UCSD-AML1 (cell line): ENCODE data around the gene BMP10.

Experiments used
- DNase-seq: peaks from one replicate; lab custom pipeline; 2025; ENCODE audit not compliant: unreplicated experiment; lab: John Stamatoyannopoulos, UW

BMP10 gene, protein sequence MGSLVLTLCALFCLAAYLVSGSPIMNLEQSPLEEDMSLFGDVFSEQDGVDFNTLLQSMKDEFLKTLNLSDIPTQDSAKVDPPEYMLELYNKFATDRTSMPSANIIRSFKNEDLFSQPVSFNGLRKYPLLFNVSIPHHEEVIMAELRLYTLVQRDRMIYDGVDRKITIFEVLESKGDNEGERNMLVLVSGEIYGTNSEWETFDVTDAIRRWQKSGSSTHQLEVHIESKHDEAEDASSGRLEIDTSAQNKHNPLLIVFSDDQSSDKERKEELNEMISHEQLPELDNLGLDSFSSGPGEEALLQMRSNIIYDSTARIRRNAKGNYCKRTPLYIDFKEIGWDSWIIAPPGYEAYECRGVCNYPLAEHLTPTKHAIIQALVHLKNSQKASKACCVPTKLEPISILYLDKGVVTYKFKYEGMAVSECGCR

DNA sequence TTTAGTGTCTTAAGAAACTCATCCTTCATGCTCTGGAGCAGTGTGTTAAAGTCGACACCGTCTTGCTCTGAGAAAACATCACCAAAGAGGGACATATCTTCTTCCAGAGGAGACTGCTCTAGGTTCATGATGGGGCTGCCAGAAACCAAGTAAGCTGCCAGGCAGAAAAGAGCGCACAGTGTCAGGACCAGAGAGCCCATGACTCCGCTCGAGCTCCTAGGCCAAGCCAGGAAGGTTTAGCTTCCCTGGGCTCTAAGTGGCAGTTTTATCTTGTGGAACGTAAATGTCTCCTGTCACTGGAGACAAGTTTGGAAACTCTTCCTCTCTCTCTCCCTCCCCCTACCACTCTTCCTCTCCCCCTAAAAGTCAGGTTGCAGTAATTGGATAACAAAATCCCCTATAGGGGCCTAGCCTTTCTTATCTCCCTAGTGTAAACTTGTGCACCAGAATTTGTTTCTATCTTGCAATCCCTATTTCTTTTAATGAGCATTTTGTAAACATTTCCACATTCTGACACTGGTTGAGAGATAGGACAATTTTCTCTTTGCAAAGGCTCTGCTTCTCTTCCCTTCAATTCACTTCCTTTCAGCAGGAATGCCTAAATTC, at the start of gene BMP10:
TSS of gene BMP10 (minus strand) at position 239 of the 606 bp plus-strand sequence. CDS start at position 200, 39 bp downstream.
- no peak for DNase-seq

DNA sequence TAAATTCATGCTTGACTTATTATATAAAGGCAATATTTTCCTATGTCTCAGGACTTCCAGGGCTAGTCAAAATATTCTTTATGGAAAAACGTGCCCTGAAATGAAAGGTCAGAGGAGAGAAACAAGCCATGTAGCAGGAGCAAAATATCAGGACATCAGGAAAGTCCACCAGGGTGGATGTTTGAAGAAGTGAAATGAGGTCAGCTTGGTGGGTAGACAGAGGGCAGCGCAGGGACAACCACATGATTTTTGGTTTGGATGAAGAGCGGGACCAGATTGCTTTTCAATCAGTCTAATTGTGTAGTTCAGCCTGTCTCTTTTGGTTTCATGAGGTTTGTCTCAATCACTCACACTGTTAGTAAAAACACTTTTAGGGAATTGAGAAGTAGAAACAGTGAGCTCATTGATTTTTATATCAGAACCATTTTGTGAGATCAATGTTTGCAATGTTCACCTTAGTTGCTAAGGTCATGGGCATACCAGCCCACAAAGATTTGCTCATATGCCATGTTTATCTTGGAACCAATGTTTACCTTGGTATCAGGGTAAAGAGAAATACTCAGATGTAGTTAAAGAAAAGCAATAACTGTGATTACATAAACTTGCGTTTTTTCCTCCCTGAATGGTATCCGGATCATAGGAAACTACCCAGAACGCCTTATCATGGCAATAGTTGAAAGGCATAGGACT, 49.4 kb upstream of the BMP10 start:
- DNase-seq, result no peak

DNA sequence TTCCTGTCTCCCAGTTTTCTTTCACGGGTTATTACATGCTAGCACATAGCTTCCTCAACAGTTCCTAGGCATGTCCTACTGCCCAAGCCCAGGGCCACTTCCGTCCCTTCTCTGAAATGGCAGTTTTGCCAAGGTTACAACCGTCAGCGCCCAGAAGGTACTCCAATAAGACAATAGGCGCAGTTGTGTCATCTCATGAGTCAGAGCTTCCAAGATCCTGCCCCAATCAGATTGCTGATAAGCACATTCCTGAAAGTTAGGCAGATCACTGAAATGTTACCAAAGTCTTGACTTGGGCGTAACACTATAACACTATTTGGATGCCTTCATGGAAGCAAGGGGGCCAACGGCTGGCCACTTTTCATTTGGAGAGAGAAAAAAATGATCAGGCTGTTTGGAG, 47.3 kb upstream of the BMP10 start:
- no peak for DNase-seq

DNA sequence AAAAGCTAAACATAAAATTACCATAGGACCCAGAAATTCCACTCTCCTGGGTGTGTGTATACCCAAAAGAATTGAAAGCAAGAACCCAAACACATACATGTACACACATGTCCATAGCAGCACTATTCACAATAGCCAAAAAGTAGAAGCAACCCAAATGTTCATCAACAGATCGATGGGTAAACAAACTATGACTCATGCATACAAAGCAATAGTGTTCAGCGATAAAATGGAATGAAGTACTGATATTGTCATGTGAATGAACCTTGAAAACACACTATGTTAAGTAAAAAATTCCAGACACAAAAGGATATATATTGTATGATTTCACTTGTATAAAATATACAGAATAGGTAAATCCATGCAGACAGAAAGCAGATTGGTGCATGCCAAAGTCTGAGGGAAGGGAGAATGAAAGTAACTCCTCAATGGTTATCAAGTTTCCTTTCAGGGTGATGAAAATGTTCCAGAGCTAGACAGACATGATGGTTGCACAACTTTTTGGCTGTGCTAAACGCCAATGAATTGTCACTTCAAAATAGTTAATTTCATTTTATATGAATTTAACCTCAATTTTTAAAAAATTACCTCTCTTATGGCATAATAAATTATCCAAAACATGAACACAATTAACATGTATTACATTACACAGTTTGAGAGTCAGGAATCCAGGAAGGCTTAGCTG, 46.0 kb upstream of the BMP10 start:
- no peak for DNase-seq

DNA sequence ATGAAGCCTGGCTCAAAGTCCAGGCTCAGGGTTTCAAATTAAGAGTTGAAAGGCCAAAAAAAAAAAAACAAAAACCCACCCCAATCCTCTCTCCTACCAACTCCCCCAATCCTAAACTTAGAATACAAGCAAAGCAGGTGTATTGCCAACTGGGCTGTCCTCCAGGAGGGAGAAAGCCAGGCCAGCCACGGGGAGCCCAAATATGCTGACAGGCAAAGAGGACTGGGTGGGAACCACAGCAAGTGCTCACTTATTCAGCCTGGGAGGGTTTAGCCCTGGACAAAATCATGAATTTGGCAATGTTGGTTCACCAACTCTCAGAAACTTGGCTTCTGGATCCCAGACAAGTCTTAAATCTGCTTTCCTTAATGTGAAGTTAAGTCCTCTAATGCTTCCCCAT, 45.0 kb upstream of the BMP10 start:
- no peak for DNase-seq

DNA sequence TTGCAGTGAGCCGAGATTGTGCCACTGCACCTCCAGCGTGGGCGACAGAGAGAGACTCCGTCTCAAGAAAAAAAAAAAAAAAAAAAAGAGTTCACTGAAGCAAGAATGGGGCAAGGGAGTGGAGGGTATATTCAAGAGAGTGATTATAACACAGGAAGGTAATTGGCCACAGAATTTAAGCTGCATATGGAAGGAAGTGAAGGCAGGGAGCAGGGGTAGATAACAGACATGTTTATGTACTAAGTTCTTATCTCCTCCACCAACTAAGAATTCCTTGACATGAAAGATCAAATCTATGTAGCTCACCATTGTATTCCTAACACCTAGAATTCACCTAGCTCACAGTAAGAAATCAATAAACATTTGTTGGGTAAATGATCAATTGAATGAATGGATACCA, 44.2 kb upstream of the BMP10 start:
- DNase-seq, result no peak

DNA sequence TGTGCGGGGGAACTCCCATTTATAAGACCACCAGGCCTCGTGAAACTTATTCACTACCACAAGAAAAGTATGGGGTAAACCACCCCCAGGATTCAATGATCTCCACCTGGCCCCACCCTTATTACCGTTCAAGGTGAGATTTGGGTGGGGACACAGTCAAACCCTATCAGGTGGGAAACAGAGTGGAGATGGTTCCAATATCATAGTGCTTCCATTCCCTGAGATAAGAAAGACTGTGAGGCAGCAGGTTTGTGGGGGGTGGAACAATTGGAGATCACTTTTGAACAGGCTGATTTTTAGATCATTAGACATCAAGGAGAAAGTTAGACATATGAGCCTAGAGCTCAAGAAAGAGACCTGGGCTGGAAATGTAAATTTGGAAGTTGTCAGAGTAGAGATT, 42.2 kb upstream of the BMP10 start:
- DNase-seq, result no peak

DNA sequence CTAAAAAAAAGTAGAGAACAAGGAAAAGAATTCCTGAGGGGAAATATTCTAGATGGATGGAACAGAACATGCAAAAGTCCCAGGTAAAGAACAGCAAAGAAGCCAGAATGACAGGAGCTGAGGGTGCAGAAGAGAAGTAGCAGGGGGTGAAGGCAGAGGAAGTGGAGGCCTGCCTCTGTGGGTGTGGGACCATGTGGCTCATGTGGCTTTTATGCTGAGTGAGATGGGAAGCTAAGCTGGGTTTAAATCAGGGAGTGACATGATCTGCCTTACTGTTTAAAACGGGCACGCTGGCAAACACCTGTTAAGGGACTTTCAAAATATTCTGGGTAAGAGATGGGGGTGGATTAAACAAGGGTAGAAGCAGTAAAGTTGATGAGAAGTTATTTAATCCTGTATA, 41.5 kb upstream of the BMP10 start:
- DNase-seq, result no peak

DNA sequence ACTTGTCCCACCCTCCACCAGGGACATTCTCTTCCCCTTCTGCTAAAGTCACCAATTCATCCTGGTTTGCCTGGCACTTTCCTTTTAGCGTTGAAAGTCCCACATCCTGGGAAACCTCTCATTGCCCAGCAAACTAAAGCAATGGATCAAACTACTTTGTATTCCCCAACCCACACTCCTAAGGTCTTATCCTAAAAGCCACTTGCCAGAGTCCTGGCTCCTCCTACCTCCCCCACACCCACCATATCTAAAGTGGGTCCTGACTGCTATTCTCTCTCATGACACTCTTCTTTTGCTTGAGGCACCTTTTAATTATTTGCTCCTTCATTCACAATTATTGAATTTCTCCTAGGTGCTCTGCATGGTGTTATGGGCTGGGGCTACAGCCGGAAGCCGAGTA, 40.9 kb upstream of the BMP10 start:
- no peak for DNase-seq

DNA sequence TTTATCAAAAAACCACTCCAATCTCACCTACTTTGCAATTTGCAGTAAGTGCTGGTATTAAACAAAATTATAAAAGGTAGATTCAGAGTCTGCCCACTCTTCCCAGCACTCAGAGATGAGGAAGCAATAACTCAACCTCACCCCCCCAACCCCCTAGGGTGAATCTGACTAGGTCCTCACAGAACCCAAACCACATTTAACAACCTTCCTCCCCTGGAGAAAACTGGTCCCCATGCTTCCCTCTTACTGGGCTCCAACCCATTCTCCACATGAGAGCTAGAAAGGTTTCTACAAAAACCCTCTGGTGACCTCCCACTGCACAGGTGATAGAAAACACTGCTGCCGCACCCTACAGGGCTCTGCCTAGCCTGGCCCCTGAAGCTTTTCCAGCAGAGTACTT, 40.5 kb upstream of the BMP10 start:
- no peak for DNase-seq

DNA sequence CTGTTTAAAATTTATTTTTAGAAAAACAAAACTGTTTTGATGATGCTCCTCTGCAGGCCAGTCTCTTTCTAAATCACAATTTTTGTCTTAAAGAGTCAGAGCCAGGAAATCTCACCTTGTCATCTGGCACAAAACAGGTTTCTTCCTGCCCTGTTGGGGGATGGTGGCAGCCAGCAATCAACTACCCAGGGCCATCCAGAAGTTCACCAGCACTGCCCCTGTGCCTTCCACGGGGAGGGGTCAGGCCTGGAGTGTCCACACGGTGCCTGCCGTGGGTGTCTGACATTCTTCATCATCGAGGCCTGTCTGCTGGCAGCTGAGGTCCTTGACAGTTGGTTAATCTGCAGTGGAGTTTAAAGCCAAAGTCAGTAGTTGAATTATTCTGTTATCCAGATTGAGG, 40.0 kb upstream of the BMP10 start:
- no peak for DNase-seq

DNA sequence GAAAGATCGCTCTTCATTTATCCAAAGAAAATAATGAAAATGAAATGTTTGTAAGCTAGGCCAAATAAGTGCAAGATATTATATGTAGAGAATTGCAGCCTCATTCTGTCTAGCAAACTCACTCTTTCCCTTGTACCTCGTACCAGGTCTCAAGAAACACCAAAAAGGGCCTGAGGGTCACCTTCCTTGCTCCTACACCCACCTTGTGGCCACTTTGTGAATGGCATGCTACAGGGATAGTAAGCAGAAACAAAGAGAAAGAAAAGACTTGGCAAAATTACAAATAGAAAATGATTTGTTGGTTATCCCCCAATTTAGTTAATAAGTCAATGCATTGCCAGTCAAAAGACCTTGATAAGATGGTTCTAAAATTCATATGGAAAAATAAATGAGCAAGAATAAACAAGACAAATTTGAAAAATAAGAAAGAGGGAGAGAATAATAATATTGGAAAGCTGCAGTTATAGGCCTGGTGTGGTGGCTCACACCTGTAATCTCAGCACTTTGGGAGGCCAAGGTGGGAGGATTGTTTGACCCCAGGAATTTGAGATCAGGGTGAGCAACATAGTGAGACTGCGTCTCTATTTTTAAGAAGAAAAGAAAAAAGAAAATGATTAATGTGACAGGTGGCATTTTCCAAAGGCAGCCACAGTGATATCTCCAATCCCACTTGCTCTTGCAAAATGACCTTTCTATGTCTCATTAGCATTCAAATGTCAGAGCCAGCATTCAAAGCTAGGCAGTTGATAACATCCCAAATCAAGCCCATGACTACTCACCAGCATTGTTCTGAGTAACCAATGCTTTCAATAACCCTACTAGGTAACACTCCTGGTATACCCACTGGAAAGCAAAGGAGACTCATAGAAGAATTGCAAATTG, 38.8 kb upstream of the BMP10 start:
- peak; percentile 41 for DNase-seq

DNA sequence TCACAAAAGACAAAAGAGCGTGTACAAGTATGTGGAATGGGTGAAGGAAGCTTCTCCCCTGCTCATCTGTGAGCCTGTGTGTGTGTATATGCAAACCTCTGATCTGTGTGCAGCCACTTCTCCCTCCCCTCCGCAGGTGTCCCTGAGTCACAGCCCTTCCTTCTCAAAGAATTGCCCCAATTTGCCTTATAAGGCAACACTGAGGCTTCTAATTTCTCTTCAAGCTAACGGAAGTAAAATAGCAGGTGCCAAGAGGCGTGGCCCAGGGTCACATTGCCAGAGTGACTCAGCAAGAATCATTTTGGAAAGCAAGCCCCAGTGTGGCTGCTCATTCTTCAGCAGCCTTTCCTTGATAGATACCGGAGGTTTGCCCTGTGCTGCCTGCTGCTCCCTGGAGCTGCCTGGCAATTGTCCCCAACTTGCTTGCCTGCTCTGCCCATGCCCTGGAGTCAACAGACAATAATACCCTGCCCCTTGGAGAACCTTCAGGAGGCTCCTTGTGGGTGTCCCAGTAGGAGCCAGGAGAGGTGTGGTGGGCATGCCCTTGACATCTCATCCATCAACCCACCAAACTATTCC, 37.3 kb upstream of the BMP10 start:
- DNase-seq, result peak; percentile 46

DNA sequence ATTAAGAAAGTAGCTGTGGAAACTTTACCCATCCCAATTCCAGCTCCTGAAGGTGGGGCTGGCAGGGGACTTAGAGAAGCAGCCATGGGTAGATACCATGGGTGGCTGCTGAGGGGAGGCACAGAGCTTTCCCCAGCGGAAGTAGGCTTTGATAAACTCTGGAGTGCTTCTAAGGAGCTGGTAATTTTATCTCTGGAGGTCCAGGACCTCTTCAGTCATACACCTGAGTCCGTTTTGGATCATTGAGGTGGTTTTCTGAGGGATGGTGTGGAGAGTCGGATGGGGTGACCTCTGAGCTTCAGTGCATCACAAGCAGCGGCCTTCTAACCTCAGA, 36.7 kb upstream of the BMP10 start:
- DNase-seq, result no peak

DNA sequence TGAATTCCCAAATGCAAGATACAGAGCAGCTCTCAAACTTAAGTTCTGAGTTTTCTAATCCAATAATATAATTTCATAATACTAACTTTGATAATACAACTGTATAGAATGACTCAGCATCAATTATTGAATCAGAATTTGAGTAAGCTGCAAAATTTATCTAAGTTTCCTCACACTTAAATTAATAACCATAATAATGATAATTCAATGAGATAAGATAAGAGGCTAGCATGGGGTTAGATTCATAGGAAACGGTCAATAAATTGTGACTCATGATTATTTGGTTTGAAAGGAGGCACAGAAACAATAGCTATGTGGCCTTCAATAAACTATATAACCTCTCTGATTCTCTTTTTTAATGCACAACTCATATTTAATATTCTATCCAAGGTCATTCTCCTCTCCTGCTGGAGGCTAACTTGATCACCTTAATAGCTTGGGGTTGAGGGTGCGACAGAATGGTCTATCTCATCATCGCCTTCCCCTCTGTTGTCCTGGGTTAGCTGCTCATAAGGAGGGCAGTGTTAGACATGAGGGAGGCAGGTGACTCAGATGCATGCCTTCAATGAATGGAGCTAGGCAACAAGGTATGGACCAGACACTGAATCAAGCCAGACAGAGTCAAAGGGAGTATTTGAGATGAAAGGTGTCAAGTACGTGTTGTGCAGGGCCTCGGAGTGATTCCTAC, 36.2 kb upstream of the BMP10 start:
- no peak for DNase-seq

DNA sequence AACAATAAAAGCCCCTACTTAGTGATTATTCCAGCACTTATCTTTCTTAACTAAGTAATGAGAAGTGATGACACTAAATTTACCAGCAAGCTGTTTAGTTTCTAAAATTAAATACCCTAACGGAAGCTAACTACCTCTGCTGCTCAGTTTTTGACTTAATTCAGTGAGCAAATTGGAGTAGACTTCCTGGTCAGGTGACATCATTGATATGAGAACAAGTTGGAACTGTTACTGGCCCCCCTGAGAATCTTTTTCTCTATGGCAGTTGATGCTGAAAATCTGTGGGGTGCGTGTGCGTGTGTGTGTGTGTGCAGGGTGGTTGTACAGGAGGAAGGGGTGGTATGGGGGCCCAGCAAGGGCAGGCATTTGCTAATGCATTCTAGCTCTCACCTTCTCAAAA, 35.5 kb upstream of the BMP10 start:
- no peak for DNase-seq

DNA sequence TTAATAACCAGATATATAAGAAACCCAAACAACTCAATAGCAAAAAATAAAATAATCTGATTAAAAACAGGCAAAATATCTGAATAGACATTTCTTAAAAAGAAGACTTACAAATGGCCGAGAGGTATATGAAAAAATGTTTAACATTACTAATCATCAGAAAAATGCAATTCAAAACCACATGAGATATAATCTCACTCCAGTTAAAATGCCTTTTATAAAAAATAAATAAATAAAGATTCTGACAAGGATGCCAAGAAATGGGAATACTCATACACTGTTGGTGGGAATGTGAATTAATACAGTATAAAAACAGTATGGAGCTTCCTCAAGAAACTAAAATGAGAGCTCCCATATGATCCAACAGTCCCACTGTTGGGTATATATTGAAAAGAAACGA, 33.9 kb upstream of the BMP10 start:
- no peak for DNase-seq

DNA sequence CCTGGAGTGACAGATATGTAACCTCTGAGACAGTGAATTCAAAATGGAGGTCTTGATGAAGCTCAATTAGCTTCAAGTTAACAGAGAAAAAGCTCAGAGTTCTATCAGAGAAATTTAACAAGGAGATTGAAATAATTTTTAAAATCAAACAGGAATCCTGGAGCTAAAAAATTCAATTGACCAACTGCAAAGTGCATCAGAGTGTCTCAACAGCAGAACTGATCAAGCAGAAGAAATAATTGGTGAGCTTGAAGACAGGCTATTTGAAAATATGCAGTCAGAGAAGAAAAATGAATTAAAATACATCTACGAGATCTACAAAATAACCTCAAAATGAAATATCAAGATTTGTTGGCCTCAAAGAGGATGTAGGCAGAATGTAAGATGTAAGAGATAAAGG, 30.4 kb upstream of the BMP10 start:
- no peak for DNase-seq

DNA sequence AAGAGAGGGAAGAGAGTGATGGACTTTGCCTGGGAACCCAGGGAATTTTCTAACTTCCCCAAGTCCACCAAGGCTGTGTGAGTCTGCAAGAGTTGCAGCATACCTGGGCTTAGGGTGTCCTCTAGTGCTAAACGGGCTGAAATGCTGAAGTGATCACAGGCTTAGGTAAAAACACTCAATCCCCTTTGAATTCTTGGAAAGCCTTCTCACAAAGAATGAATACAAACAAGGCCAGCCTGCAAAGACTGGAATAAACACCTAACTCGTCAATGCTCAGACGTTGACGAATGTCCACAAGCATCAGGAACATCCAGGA, 30.0 kb upstream of the BMP10 start:
- no peak for DNase-seq
